ENCODE results near the gene LY6G5B. TPM values are rescaled to one million over a fixed set of nuclear protein-coding genes. Genes with fewer than 3 reads are reported as not detected.
"Not testable (repeated sequence)": the region's sequence is repeated elsewhere in the genome, so short reads cannot be mapped to it uniquely, and the experiment has no call there.

LY6G5B gene
- total RNA-seq, 2 donors from 2014 or later: 9.6 to 24.3 TPM

DNA sequence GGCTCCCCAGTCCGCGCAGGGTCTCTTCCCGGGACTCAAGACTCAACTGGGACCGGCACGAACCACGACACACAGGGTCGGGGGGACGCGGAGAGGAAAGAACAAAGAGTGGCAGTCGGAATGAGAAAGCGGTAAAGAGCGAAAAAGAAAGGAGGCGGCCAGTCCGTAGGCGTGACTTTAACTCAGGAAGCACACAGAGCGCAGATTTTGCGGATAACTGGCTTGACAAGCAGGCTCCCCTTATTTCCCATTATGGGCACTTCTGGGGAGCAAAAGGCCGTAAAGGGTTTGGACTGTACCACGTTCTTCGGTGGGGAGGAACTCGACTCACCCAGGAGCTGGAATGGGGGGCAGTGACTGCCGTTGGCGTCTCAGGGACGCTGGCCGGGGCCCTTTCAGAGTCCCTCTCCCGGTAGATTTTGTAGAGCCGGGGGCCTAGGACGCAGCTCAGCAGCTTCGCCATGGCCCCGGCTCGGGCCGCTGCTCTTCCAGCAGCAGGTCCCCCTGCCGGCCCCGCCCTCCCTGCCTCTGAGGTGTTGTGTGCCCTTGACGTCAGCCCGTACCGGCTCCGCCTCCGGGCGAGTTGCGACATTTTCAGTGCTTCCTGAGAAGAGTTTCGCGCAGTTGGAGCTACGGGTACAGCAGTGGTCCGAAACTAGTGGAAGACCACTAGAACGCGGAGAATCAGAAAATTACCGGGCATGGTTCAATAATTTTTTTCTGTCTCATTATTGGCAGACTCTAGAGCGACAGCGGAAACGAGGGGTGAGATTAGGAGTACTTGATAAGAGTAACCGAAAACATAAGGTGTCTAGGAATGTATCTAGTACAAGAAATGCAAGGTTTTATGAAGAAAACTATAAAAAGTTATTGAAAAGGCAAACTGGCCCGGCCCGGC lies 33.3 kb downstream of the LY6G5B start, which contains the start of gene ABHD16A:
Gene ABHD16A (minus strand): TSS at position 506 of the 898 bp plus-strand sequence. CDS start 43 bp downstream, at position 463.
- ATAC-seq (ENCODE audit: insufficient number of reproducible peaks, low FRiP score, low read depth) (peak; percentile 95), DNase-seq (ENCODE audit: low spot score) (peak; percentile 97)
- TF ChIP-seq, protein P1, sequence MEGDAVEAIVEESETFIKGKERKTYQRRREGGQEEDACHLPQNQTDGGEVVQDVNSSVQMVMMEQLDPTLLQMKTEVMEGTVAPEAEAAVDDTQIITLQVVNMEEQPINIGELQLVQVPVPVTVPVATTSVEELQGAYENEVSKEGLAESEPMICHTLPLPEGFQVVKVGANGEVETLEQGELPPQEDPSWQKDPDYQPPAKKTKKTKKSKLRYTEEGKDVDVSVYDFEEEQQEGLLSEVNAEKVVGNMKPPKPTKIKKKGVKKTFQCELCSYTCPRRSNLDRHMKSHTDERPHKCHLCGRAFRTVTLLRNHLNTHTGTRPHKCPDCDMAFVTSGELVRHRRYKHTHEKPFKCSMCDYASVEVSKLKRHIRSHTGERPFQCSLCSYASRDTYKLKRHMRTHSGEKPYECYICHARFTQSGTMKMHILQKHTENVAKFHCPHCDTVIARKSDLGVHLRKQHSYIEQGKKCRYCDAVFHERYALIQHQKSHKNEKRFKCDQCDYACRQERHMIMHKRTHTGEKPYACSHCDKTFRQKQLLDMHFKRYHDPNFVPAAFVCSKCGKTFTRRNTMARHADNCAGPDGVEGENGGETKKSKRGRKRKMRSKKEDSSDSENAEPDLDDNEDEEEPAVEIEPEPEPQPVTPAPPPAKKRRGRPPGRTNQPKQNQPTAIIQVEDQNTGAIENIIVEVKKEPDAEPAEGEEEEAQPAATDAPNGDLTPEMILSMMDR (IDR thresholded peaks at IDR 0.05): peak; percentile 19
- H3K4me3 ChIP-seq: peak within 1 kb of the TSS; percentile 92
- no peaks in the 10 kb centered on the region for H3K9me3 ChIP-seq
- peak within 1 kb of the TSS; percentile 95 to 97 for H3K27ac ChIP-seq
- H3K4me1 ChIP-seq (ENCODE audit: control insufficient read depth in 1 of 2, low read depth in 2 of 2): peaks cover 13 to 23% of the 10 kb centered on the region in 2 donors
- no peaks in the 10 kb centered on the region for H3K27me3 ChIP-seq (replicated peaks; ENCODE audit: insufficient read depth)
- peaks cover 6% of the 10 kb centered on the region for H3K36me3 ChIP-seq

DNA sequence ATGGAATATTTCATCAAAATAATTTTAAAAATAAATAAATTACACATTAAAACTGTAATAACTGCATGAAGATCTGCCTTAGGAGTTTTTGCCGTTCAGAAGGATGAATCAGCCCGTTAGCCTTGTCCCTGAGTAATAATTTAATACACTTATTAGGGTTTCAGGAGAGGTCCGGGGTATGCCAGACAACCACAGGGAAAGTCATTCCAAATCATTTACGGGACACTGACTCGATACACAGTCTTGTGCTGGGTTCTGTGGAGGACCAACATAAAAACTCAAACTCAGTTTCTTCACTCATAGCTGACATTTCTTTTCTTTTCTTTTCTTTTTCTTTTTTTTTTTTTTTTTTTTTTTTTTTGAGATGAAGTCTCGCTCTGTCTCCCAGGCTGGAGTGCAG lies 36.2 kb downstream of the LY6G5B start:
- Histone ChIP-seq H3K4me1 (ENCODE audit: control insufficient read depth in 1 of 2, low read depth in 2 of 2) (peaks cover 13 to 19% of the 10 kb centered on the region in 2 donors), H3K4me3 (no peak overlapping the region), H3K27me3 (replicated peaks; ENCODE audit: insufficient read depth) (no peaks in the 10 kb centered on the region), H3K27ac (no peak overlapping the region), H3K36me3 (no peaks in the 10 kb centered on the region), H3K9me3 (no peaks in the 10 kb centered on the region)
- ATAC-seq (ENCODE audit: insufficient number of reproducible peaks, low FRiP score, low read depth) (no peak), DNase-seq (ENCODE audit: low spot score) (no peak)
- TF ChIP-seq, protein P1 (IDR thresholded peaks at IDR 0.05): no peak

DNA sequence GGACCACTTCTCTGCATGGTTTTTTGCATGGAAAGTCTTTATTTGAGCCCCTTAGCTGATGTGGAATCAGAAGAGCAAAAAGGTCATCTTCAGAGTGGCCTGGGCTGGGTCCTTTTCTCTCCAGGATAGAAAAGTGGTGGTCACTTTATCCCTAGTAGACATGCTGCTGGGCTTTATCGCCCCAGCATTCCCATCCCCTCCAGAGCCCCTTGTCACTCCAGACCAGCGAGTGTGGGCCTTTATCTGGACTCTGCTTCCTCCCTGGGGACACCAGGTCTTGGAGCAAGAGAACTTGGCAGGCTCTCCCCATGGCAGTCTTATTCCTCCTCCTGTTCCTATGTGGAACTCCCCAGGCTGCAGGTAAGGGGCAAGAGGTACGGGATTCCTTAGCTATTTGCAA lies 36.8 kb downstream of the LY6G5B start, which contains the start of gene LY6G6F:
Gene LY6G6F (plus strand): TSS at position 268 of the 400 bp plus-strand sequence. CDS start 41 bp downstream, at position 309.
- ATAC-seq (ENCODE audit: insufficient number of reproducible peaks, low FRiP score, low read depth) (no peak), DNase-seq (ENCODE audit: low spot score) (no peak)
- TF ChIP-seq, protein P1 (IDR thresholded peaks at IDR 0.05): no peak
- Histone ChIP-seq H3K36me3 (no peaks in the 10 kb centered on the region), H3K4me3 (no peak within 1 kb of the TSS), H3K27ac (no peak within 1 kb of the TSS), H3K27me3 (replicated peaks; ENCODE audit: insufficient read depth) (no peaks in the 10 kb centered on the region), H3K9me3 (no peaks in the 10 kb centered on the region), H3K4me1 (ENCODE audit: control insufficient read depth in 1 of 2, low read depth in 2 of 2) (peaks cover 10 to 13% of the 10 kb centered on the region in 2 donors)

DNA sequence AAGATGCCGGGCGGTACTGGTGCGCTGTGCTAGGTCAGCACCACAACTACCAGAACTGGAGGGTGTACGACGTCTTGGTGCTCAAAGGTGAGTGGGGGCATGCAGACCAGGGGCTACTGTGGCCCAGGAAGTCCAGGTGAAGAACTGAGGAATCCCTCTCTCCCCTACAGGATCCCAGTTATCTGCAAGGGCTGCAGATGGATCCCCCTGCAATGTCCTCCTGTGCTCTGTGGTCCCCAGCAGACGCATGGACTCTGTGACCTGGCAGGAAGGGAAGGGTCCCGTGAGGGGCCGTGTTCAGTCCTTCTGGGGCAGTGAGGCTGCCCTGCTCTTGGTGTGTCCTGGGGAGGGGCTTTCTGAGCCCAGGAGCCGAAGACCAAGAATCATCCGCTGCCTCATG lies 37.9 kb downstream of the LY6G5B start:
- H3K27me3 ChIP-seq (replicated peaks; ENCODE audit: insufficient read depth): no peaks in the 10 kb centered on the region
- no peak for DNase-seq (ENCODE audit: low spot score)
- H3K9me3 ChIP-seq: no peaks in the 10 kb centered on the region
- no peaks in the 10 kb centered on the region for H3K36me3 ChIP-seq
- no peak for ATAC-seq (ENCODE audit: insufficient number of reproducible peaks, low FRiP score, low read depth)
- H3K27ac ChIP-seq: no peak overlapping the region
- no peak overlapping the region for H3K4me3 ChIP-seq
- TF ChIP-seq, protein P1 (IDR thresholded peaks at IDR 0.05): no peak
- peaks cover 3 to 6% of the 10 kb centered on the region in 2 donors for H3K4me1 ChIP-seq (ENCODE audit: control insufficient read depth in 1 of 2, low read depth in 2 of 2)

DNA sequence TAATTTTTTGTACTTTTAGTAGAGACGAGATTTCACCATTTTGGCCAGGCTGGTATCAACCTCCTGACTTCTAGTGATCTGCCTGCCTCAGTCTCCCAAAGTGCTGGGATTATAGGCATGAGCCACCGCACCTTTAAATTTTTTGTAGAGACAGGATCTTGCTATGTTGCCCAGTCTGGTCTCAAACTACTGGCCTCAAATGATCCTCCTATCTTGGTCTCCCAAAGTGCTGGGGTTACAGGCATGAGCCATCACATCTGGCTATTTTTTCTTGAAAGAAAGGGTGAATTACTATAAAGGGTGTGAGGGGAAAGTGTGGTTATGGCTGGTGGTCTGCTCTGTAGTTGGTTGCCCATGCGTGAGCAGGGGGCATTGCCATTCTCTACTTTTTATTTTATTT lies 38.4 kb downstream of the LY6G5B start:
- DNase-seq (ENCODE audit: low spot score): no peak
- ATAC-seq (ENCODE audit: insufficient number of reproducible peaks, low FRiP score, low read depth): no peak
- Histone ChIP-seq H3K36me3 (no peaks in the 10 kb centered on the region), H3K4me3 (no peak overlapping the region), H3K27ac (no peak overlapping the region), H3K27me3 (replicated peaks; ENCODE audit: insufficient read depth) (no peaks in the 10 kb centered on the region), H3K4me1 (ENCODE audit: control insufficient read depth in 1 of 2, low read depth in 2 of 2) (peaks cover 3 to 6% of the 10 kb centered on the region in 2 donors), H3K9me3 (no peaks in the 10 kb centered on the region)
- TF ChIP-seq, protein P1 (IDR thresholded peaks at IDR 0.05): no peak

DNA sequence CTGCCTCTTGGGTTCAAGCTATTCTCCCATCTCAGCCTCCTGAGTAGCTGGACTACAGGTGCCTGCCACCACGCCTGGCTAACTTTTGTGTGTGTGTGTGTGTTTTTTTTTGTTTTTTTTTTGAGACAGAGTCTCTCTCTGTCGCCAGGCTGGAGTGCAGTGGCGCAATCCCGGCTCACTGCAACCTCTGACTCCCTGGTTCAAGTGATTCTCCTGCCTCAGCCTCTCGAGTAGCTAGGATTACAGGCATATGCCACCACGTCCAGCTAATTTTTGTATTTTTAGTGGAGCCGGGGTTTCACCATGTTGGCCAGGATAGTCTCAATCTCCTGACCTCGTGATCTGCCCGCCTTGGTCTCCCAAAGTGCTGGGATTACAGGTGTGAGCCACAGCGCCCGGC lies 39.4 kb downstream of the LY6G5B start:
- H3K27me3 ChIP-seq (replicated peaks; ENCODE audit: insufficient read depth); H3K9me3 ChIP-seq; H3K36me3 ChIP-seq; H3K4me1 ChIP-seq (ENCODE audit: control insufficient read depth in 1 of 2, low read depth in 2 of 2); H3K4me3 ChIP-seq; H3K27ac ChIP-seq; ATAC-seq (ENCODE audit: insufficient number of reproducible peaks, low FRiP score, low read depth); DNase-seq (ENCODE audit: low spot score): not testable (repeated sequence)
